ENCODE measurements around the gene PRKX.
"Not testable (repeated sequence)": the region's sequence is repeated elsewhere in the genome, so short reads cannot be mapped to it uniquely, and the experiment has no call there.

PRKX gene

DNA sequence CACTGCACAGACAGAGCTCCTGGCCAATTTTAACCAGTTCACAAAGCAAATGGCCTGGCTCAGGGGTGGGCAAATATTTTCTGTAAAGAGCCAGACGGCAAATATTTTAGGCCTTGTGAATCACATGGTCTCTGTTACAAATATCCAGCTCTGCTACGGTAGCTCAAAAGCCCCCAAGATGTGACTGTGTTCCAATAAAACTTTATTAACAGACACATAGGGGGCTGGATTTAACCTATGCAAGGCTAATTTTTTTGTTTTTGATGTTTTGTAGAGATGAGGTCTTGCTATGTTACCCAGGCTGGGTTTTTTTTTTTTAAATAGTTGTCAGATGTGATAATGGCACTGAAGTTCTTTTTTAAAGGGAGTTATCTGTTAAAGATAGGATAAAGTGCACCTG, 65.4 kb downstream of the PRKX start:
- DNase-seq, result no peak

DNA sequence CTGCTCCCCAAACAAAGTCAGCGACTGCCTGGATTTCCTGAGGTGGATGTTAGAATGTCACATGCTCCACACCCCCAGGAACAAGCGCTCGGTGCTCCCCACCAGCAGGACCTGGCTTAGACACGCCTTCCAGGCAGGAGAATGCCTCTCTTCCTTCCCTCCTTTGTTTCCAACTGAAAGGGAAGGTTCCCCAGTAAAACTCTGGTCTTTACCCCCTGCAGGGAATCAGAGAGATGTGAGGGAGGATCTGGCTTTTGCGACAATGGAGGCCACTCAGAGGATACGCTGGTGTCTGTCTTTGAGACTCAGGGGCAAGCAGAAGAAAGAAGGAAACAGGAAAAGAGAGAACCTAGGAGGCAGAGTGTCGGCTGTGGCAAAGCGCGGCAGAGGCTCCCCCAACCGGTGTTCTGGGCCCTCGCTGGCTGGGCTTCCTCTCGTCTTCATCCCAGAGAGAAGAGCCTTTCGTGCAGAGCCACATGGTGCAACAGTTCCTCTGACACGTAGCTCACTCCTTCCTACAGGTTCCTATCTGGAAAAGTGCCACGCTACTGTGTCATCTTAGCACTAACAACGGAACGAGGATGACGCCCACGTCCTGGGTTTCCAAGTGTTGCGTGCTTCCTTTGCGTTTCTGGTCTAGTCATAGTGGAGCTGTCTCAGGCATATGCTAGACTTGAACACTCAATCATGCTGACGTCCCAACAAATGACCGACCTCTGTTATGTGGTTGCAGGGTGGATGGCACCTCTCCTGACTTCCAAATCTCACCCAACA, 73.4 kb downstream of the PRKX start:
- not testable (repeated sequence) for DNase-seq

DNA sequence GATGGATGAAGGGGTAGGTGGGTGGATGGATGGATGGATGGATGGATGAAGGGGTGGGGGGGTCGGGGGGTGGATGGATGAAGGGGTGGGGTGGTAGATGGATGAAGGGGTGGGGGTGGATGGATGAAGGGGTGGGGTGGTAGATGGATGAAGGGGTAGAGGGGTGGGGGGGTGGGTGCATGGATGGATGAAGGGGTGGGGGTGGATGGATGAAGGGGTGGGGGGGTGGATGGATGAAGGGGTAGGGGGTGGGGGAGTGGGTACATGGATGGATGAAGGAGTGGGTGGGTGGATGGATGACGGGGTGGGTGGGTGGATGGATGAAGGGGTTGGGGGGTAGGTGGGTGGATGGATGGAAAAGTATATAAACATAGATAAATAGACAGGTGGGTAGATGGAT, 74.2 kb downstream of the PRKX start:
- DNase-seq, result no peak

DNA sequence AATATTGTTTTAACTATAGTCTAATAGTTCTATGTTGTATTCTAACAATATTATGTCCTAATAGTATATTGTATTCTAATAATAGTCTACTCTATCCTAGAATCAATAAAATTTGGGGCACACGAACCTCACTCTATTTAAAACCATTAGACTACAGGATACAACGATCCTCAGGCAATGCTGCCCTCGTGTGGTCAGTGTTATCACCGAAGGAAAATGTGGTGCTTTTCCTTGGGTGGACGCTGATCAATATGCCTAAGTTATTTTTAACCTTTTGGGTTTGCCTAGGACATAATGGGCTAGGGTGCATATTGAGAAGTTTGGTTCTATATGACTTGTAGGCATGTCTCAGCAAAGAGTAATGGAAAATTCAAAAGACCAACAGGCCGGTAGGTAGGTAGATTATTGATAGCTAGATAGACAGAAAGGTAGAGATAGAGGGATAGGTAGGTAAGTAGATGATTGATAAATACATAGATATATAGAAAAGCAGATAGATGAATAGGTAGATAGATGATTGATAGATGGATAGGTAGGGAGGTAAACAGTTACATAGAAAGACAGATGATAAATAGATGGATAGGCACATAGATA, 75.1 kb downstream of the PRKX start:
- DNase-seq, result peak; percentile 37

- no peak for DNase-seq
Observed at GRCh38 chrX:3636803-3637202, 76.6 kb downstream of the PRKX start.

- DNase-seq, result no peak
Observed at GRCh38 chrX:3631196-3631595, 82.3 kb downstream of the PRKX start.

DNA sequence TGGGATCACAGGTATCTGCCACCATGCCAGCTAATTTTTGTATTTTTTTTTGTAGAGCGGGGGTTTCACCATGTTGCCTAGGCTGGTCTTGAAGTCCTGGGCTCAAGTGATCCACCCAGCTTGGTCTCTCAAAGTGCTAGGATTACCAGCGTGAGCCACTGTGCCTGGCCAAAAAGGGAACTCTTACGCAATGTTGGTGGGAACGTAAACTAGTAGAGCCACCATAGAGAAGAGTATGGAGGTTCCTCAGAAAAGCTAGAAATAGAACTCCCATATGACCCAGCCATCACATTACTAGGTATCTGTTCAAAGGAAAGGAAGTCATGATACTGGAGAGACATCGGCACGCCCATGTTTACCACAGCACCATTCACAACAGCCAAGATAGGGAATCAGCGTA, 85.9 kb downstream of the PRKX start:
- no peak for DNase-seq

DNA sequence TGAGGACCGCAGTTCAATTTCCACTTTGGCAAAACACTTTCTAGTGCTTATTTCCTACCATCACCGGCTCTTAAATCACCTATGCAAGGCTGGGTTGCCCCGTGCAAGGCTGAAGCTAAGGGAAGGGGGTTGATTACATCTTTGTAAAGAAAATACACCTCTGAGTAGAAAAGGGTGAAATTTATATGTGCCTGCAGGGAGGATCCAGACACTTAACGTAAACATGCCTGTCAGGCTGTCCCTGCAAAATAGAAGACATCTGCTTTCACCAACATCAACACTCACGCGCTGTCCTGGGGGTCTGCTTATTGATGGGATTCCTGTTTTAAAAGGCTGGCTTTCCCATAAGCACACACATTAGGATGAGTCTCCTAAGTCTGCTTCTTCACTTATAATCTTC, 92.0 kb downstream of the PRKX start:
- no peak for DNase-seq

DNA sequence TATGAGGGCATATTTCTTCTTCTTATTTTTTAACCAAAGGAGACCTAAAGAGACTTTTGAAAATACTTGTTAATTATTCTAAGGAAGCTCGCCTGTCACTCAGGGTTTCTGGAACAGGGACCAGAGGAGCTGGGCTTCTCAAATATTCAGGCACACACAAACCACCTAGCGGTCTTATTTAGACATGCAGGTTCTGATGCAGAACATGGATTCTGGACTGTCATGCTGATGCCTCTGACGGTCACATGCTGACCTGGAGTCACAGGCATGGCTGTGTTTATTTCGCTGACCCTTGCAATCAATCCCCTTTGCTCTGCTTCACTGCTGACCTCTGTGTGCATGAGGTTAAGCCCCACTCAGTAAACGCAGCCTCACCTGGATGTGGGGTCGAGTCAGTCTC, 101.7 kb downstream of the PRKX start:
- DNase-seq, result not testable (repeated sequence)

- DNase-seq, result no peak
Observed at GRCh38 chrX:3609810-3610209, 103.6 kb downstream of the PRKX start.

GRCh38 chrX:3603026-3603661, 110.3 kb downstream of the PRKX start:
- no peak for DNase-seq

DNA sequence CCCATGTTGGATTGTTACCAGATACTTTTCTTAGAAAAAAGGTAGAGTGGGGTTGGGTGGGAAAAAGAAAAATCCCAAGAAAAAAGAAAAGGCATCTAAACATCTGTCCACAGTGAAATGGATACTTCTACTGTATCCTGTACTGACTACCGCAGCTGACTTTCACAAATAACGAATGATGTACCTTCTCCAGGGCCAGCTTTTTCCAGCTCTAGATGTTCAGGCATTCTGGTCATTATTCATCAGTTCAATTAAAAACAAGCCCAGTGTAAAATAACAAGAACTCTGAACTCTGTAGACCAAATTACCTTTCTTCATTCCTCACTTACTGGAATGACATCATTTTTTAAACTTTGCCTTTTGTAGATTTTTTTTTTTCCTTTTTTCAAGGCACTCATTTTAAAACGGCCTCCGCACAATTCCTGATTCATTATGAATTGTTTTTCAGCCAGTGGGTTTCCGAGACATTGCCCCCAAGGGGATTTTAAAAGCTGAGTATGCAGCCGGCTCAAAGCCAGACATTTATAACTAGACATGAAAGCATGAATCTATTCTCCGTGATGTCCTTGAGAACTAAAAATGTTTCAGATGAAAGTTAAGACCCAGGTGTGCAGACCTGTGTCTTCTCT, 113.5 kb downstream of the PRKX start:
- no peak for DNase-seq

- DNase-seq, result no peak
Observed at GRCh38 chrX:3598709-3599108, 114.7 kb downstream of the PRKX start.

DNA sequence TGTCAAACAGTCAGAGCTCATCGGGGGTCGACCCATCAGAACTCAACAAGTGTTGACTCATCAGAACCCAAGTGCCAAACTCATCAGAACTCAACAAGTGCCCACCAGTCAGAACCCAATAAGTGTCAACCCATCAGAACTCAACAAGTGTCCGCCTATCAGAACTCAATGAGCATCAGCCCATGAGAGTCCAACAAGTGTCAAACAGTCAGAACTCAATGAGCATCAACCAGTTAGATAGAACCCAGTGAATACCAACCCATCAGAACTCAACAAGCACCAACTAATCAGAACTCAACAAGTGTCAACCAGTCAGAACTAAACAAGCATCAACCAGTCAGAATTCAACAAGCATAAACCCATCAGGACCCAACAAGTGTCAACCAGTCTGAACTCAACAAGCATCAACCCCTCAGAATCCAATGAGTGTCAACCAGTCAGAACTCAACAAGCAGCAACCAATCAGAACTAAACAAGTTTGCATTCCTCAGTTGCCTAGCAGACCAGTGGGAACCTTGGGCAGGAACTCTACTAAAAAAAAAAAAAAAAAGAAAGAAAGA, 115.3 kb downstream of the PRKX start:
- no peak for DNase-seq

- DNase-seq, result no peak
Observed at GRCh38 chrX:3592184-3592583, 121.3 kb downstream of the PRKX start.

DNA sequence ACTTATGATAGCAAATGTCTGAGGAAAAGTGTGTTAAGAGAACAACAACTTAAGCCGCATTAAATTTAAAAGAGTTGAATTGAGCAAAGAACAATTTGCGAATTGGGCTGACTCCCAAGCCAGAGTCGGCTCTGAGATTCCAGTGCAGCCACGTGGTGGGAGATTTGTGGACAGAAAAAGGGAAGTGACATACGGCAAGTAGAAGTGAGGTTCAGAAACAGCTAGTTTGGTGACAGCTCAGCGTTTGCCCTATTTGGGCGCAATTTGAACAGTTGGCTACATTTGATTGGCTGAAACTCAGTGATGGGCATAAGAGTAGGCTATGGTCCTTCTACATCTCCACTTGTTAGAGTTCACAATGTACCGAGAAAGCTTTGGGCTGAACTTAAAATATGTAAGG, 124.0 kb downstream of the PRKX start:
- no peak for DNase-seq

- DNase-seq, result no peak
Observed at GRCh38 chrX:3585719-3586118, 127.7 kb downstream of the PRKX start.

DNA sequence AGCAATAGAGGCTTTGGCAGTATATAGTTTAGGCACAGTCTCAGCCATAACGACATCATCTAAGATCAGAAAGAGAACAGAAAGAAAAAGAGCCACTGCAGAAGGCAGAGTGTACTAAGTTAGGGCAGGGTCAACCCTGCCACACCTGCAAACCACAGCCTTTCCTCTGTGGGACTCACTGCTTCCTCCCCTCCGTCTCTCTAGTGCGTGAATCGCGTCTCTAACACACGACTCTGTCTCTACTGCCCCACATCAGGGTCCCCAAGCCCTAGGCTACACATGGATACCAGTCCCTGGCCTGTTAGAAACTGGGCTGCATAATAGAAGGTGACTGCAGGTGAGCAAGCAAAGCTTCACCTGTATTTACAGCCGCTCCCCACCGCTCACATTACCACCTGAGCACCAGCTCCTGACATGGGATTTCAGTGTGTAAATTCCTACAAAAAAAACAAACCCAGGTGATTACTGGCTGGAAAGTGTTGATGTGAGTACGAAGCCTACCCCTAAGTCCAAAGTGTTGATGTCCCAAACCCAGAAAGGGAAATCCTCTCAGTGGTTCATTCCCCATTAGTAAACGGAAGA, 128.9 kb downstream of the PRKX start:
- no peak for DNase-seq

- DNase-seq, result no peak
Observed at GRCh38 chrX:3582451-3582850, 131.0 kb downstream of the PRKX start.

- DNase-seq, result no peak
Observed at GRCh38 chrX:3581609-3582108, 131.8 kb downstream of the PRKX start.

DNA sequence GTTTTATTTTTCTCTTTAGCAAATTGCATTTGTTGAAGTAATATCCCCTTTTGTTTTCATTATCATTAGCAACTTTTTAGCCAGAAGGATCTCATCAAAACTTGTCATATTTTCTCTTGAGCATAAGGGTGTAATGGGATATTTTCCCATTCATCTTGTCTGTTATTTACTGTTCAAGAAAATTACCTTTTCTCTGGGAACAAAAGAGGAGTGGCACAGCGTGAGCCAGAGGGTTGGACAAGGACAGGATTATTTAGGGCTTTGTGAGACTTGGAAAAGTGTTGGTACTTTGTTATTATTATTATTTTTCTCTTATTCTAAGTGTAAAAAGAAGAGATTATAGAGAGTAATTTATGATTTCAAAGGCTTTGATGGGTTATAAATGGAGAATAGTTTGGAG, 135.9 kb downstream of the PRKX start:
- no peak for DNase-seq

DNA sequence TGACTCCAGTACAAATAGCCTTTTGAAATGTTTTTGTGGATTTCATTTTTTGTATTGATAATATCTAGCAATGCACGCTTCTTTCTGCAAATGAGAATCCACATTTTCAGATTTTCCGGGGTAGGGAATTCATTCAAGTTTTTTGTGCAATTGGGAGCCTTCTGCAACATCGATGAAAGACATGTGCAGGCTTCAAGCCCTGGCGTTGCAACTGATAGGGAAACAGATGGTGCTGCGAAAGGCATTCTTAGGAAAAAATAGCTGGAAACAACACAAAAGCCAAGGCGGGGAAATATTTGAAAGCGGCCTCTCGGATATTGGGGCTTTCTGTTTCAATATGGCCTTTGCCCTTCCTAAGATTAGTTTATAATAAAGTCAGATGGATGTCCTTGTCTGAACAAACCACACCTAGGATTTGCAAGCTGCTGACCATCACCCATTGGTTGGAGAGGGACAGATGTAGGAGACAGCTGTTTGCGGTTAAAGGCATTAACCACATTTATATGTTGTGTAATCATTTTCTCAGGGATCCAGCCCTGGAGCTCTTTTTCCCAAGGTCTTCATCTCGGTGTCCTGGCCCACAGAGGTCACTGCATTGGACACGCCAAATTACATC, 136.5 kb downstream of the PRKX start:
- no peak for DNase-seq

GRCh38 chrX:3567686-3568085, 145.8 kb downstream of the PRKX start:
- DNase-seq, result no peak
